WTC11 (cell line): Measurements from ENCODE around the gene ZFP42. TPM values are rescaled to one million over a fixed set of nuclear protein-coding genes. Genes with fewer than 3 reads are reported as not detected.
"Not testable (repeated sequence)": the region's sequence is repeated elsewhere in the genome, so short reads cannot be mapped to it uniquely, and the experiment has no call there.

ENCODE experiments used
- ATAC-seq: fragments of 200-7000 bp; cut with Tn5 transposase; 2 replicates; pipeline ENCODE4 v1.10.0; 2021; ENCODE audit warnings: mild to moderate bottlenecking, moderate library complexity
- CTCF ChIA-PET: fragments of 300-600 bp; sonication (Branson Sonifier 250); formaldehyde crosslinking; loops from one replicate; lab custom pipeline; 2021; ENCODE audit warnings: antibody characterized with exemption; lab: Charles Lee
- POLR2A ChIA-PET: fragments of 350-600 bp; sonication (Branson Sonifier 250); formaldehyde crosslinking; loops from one replicate; lab custom pipeline; 2021; ENCODE audit warnings: antibody characterized with exemption; lab: Charles Lee
- DNase-seq: peaks from one replicate; pipeline ENCODE4 v3.0.0; 2021; ENCODE audit warnings: low spot score
- H3K27ac Mint-ChIP-seq: 2 replicates; pipeline ENCODE4 v1.8.0; 2021; ENCODE audit warnings: mixed read lengths
- H3K27me3 Mint-ChIP-seq: 2 replicates; pipeline ENCODE4 v1.8.0; 2021; ENCODE audit warnings: low read depth, mild to moderate bottlenecking, moderate library complexity, mixed read lengths
- H3K36me3 Mint-ChIP-seq: 2 replicates; pipeline ENCODE4 v1.8.0; 2021; ENCODE audit warnings: mixed read lengths
- H3K4me1 Mint-ChIP-seq: 2 replicates; pipeline ENCODE4 v1.8.0; 2022; ENCODE audit warnings: mixed read lengths
- H3K4me3 Mint-ChIP-seq: 2 replicates; pipeline ENCODE4 v1.8.0; 2021; ENCODE audit warnings: mild to moderate bottlenecking, moderate library complexity, mixed read lengths
- H3K9me3 Mint-ChIP-seq: 2 replicates; pipeline ENCODE4 v1.8.0; 2021; ENCODE audit warnings: mixed read lengths
- ETV6 ChIP-seq: sonication (generic); formaldehyde crosslinking; IDR thresholded peaks from 2 replicates; pipeline ENCODE4 v1.8.1; 2022; ENCODE audit warnings: mild to moderate bottlenecking, missing genetic modification reagents
- NFYB ChIP-seq: sonication (generic); formaldehyde crosslinking; conservative IDR thresholded peaks from 2 replicates; pipeline ENCODE4 v1.8.0; 2022; ENCODE audit warnings: low read depth, missing genetic modification reagents
- SMAD4 ChIP-seq: sonication (generic); formaldehyde crosslinking; IDR thresholded peaks from 2 replicates; pipeline ENCODE4 v1.8.0; 2022; ENCODE audit warnings: mild to moderate bottlenecking, missing genetic modification reagents
- TEAD4 ChIP-seq: sonication (generic); formaldehyde crosslinking; IDR thresholded peaks from 2 replicates; pipeline ENCODE4 v1.8.0; 2022; ENCODE audit warnings: mild to moderate bottlenecking, missing genetic modification reagents
- ZNF219 ChIP-seq: sonication (generic); formaldehyde crosslinking; IDR thresholded peaks from 2 replicates; pipeline ENCODE4 v1.8.0; 2023; ENCODE audit warnings: missing genetic modification reagents, mild to moderate bottlenecking, borderline replicate concordance
- ZNF423 ChIP-seq: fragments of 250-450 bp; sonication (Bioruptor Pico); IDR thresholded peaks from 2 replicates; pipeline ENCODE4 v2.1.2; 2022; ENCODE audit warnings: mild to moderate bottlenecking, moderate library complexity
- ZNF532 ChIP-seq: fragments of 250-450 bp; sonication (Bioruptor Pico); IDR thresholded peaks from 2 replicates; pipeline ENCODE4 v1.9.0; 2021; ENCODE audit warnings: mild to moderate bottlenecking, borderline replicate concordance
- total RNA-seq: library from RNA; stranded (reverse); gene quantifications from 3 replicates; pipeline ENCODE4 v1.2.3, GENCODE V29; 2021
- TF ChIP-seq, protein P1 (sequence below): sonication (generic); formaldehyde crosslinking; IDR thresholded peaks from 2 replicates; pipeline ENCODE4 v1.8.0; 2022; ENCODE audit warnings: mild to moderate bottlenecking, missing genetic modification reagents
- TF ChIP-seq, protein P2 (sequence below): sonication (generic); formaldehyde crosslinking; IDR thresholded peaks from 2 replicates; pipeline ENCODE4 v1.8.0; 2023; ENCODE audit warnings: missing genetic modification reagents, mild to moderate bottlenecking, borderline replicate concordance

ZFP42 gene
- total RNA-seq, 1 experiment from 2014 or later, result 128 TPM

DNA sequence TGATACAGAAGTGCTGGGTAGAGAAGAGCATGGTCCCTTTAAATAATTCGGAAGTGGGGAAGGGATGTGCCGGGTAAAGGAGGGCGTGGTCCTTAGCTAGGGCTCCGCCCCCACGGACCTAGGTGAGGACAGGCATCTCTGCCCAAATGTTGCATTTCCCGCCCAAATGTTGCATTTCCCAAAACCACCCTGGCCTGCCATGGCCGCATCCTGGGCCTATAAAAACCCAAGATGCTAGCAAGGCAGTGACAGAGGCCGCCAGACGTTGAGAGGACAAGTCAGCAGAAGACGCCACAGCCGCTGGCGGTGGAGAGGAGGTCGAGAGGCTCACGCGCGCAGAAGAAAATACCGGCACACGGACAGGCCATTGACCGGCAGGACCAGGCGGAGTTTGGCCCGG is 46.1 kb downstream of the ZFP42 start:
- no peaks in the 10 kb centered on the region for H3K36me3 Mint-ChIP-seq
- ATAC-seq, result peak; percentile 32
- no peaks in the 10 kb centered on the region for H3K9me3 Mint-ChIP-seq
- TF ChIP-seq, protein P1, sequence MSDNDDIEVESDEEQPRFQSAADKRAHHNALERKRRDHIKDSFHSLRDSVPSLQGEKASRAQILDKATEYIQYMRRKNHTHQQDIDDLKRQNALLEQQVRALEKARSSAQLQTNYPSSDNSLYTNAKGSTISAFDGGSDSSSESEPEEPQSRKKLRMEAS (CRISPR knock-in tag), result 0 out of 2 replicates have a peak, but pooled peaks have one; percentile 26
- 0 out of 2 replicates have a peak, but pooled peaks have one; percentile 40 for TF ChIP-seq ETV6 (CRISPR knock-in tag)
- no peak for TF ChIP-seq TEAD4
- TF ChIP-seq, protein P2, sequence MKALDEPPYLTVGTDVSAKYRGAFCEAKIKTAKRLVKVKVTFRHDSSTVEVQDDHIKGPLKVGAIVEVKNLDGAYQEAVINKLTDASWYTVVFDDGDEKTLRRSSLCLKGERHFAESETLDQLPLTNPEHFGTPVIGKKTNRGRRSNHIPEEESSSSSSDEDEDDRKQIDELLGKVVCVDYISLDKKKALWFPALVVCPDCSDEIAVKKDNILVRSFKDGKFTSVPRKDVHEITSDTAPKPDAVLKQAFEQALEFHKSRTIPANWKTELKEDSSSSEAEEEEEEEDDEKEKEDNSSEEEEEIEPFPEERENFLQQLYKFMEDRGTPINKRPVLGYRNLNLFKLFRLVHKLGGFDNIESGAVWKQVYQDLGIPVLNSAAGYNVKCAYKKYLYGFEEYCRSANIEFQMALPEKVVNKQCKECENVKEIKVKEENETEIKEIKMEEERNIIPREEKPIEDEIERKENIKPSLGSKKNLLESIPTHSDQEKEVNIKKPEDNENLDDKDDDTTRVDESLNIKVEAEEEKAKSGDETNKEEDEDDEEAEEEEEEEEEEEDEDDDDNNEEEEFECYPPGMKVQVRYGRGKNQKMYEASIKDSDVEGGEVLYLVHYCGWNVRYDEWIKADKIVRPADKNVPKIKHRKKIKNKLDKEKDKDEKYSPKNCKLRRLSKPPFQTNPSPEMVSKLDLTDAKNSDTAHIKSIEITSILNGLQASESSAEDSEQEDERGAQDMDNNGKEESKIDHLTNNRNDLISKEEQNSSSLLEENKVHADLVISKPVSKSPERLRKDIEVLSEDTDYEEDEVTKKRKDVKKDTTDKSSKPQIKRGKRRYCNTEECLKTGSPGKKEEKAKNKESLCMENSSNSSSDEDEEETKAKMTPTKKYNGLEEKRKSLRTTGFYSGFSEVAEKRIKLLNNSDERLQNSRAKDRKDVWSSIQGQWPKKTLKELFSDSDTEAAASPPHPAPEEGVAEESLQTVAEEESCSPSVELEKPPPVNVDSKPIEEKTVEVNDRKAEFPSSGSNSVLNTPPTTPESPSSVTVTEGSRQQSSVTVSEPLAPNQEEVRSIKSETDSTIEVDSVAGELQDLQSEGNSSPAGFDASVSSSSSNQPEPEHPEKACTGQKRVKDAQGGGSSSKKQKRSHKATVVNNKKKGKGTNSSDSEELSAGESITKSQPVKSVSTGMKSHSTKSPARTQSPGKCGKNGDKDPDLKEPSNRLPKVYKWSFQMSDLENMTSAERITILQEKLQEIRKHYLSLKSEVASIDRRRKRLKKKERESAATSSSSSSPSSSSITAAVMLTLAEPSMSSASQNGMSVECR (CRISPR knock-in tag), result 0 out of 2 replicates have a peak, but pooled peaks have one; percentile 16
- H3K4me1 Mint-ChIP-seq, result peaks cover 26% of the 10 kb centered on the region
- H3K27ac Mint-ChIP-seq, result no peak overlapping the region
- CTCF ChIA-PET, result no interaction called here
- H3K4me3 Mint-ChIP-seq, result peak overlapping the region; percentile 6; the same call in 1 of the 2 replicates
- POLR2A ChIA-PET, result no interaction called here
- no peaks in the 10 kb centered on the region for H3K27me3 Mint-ChIP-seq
- DNase-seq, result peak; percentile 20

GRCh38 chr4:188042191-188042590 is 46.6 kb downstream of the ZFP42 start:
- ATAC-seq, result peak; percentile 26
- CTCF ChIA-PET, result no interaction called here
- peak; percentile 17 for DNase-seq
- POLR2A ChIA-PET, result no interaction called here
- Mint-ChIP-seq H3K9me3 (no peaks in the 10 kb centered on the region), H3K27me3 (no peaks in the 10 kb centered on the region), H3K4me3 (no peak overlapping the region), H3K4me1 (peaks cover 28% of the 10 kb centered on the region), H3K27ac (no peak overlapping the region), H3K36me3 (no peaks in the 10 kb centered on the region)
- TF ChIP-seq ZNF423 (CRISPR knock-in tag) (peak; percentile 80), NFYB (no peak)
- TF ChIP-seq, all 79 proteins: peak for 1

DNA sequence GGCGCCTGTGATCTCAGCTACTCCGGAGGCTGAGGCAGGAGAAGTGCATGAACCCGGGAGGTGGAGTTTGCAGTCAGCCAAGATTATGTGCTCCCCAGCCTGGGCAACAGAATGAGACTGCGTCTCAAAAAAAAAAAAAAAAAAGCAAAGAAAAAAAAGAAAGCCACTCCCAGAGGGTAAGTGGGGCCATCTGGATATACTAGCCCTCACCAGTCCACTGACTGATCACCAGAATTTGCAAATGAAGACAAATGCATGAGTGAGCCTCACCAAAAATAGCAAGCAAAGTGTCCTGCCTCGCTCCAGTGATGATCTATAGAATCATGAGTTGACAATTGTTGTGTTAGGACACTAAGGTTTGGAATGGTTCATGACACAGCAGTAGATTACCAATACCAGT is 47.6 kb downstream of the ZFP42 start:
- peaks cover 26% of the 10 kb centered on the region for H3K4me1 Mint-ChIP-seq
- H3K4me3 Mint-ChIP-seq, result no peak overlapping the region
- no peak for TF ChIP-seq ZNF532 (CRISPR knock-in tag)
- TF ChIP-seq SMAD4 (CRISPR knock-in tag), result no peak
- no peak for TF ChIP-seq ZNF219 (CRISPR knock-in tag)
- TF ChIP-seq, all 79 proteins: peak for 0
- ATAC-seq (no peak), DNase-seq (no peak)
- ChIA-PET POLR2A (no interaction called here), CTCF (interaction anchor here (0.7 kb wide), 1 partner anchor 691 kb away, joined by 3 read pairs; no protein-coding TSS in a partner anchor)
- no peak overlapping the region for H3K27ac Mint-ChIP-seq
- H3K36me3 Mint-ChIP-seq, result no peaks in the 10 kb centered on the region
- H3K9me3 Mint-ChIP-seq, result no peaks in the 10 kb centered on the region
- no peaks in the 10 kb centered on the region for H3K27me3 Mint-ChIP-seq

DNA sequence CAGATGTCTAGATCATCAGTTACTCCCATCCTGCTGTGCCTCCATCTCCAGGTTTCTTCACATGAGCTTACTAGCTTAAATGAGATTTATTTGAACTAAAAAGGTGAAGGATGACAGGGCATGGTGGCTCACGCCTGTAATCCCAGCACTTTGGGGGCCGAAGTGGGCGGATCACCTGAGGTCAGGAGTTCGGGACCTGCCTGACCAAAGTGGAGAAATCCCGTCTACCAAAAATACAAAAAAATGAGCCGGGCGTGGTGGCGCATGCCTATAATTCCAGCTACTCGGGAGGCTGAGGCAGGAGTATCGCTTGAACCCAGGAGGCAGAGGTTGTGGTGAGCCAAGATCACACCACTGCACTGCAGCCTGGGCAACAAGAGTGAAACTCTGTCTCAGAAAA is 49.9 kb downstream of the ZFP42 start:
- POLR2A ChIA-PET, ATAC-seq, H3K27me3 Mint-ChIP-seq, CTCF ChIA-PET, H3K27ac Mint-ChIP-seq, H3K9me3 Mint-ChIP-seq, DNase-seq, H3K36me3 Mint-ChIP-seq, H3K4me3 Mint-ChIP-seq: not testable (repeated sequence)
- H3K4me1 Mint-ChIP-seq, result peaks cover 24% of the 10 kb centered on the region
